HFFc6 (cell line): Measurements from ENCODE around the gene FERD3L. TPM values are rescaled to one million over a fixed set of nuclear protein-coding genes. Genes with fewer than 3 reads are reported as not detected.

Experiments used
- DNase-seq: peaks from one replicate; pipeline ENCODE4 v3.0.0-alpha.2; 2018
- H3K27ac Mint-ChIP-seq: 2 replicates; pipeline ENCODE4 v1.8.0; 2020; ENCODE audit warnings: mild to moderate bottlenecking, mixed read lengths
- H3K27me3 Mint-ChIP-seq: 2 replicates; pipeline ENCODE4 v1.8.0; 2021; ENCODE audit warnings: mild to moderate bottlenecking, moderate library complexity, mixed read lengths; ENCODE audit not compliant: insufficient read depth
- H3K36me3 Mint-ChIP-seq: 2 replicates; pipeline ENCODE4 v1.8.0; 2021; ENCODE audit warnings: low read depth, mixed read lengths
- H3K4me1 Mint-ChIP-seq: 2 replicates; pipeline ENCODE4 v1.8.0; 2020; ENCODE audit warnings: low read depth, mixed read lengths
- H3K4me3 Mint-ChIP-seq: 2 replicates; pipeline ENCODE4 v1.8.0; 2020; ENCODE audit warnings: mild to moderate bottlenecking, moderate library complexity, mixed read lengths
- H3K9me3 Mint-ChIP-seq: 2 replicates; pipeline ENCODE4 v1.8.0; 2020; ENCODE audit warnings: mild to moderate bottlenecking, mixed read lengths
- CTCF ChIP-seq: fragments of 200-600 bp; sonication (generic); IDR thresholded peaks from 2 replicates; pipeline ENCODE4 v1.5.0; 2021; ENCODE audit warnings: antibody characterized with exemption, mild to moderate bottlenecking
- total RNA-seq, 6 experiments: library from RNA; stranded (reverse); fragmentation: NEBNext Ultra II Directional; extraction: Animal tissue kit (Norgen Biotek cat#: 25700); gene quantifications; 2 replicates in 1 of 6; 3 replicates in 5 of 6; pipeline ENCODE4 v1.2.3, GENCODE V29; 2021

Gene FERD3L
- total RNA-seq, 6 experiments from 2014 or later: not detected

- Mint-ChIP-seq H3K4me3 (peak overlapping the region; percentile 98), H3K27ac (peak overlapping the region; percentile 90), H3K36me3 (peaks cover 23% of the 10 kb centered on the region), H3K4me1 (peaks cover 66% of the 10 kb centered on the region), H3K9me3 (no peaks in the 10 kb centered on the region), H3K27me3 (peaks cover 5% of the 10 kb centered on the region)
- no peak for TF ChIP-seq CTCF
- no peak for DNase-seq
These were observed 28.8 kb downstream of the FERD3L start for GRCh38 chr7:19116121-19117090.

GRCh38 chr7:19114551-19114855 lies 30.7 kb downstream of the FERD3L start:
- H3K27me3 Mint-ChIP-seq: peaks cover 7% of the 10 kb centered on the region
- TF ChIP-seq CTCF: no peak
- H3K27ac Mint-ChIP-seq: peak overlapping the region; percentile 90
- no peaks in the 10 kb centered on the region for H3K9me3 Mint-ChIP-seq
- peak; percentile 70 for DNase-seq
- peaks cover 23% of the 10 kb centered on the region for H3K36me3 Mint-ChIP-seq
- H3K4me1 Mint-ChIP-seq: peaks cover 66% of the 10 kb centered on the region
- peak overlapping the region; percentile 98 for H3K4me3 Mint-ChIP-seq

GRCh38 chr7:19113855-19114550 lies 31.2 kb downstream of the FERD3L start:
- Mint-ChIP-seq H3K27me3 (peaks cover 7% of the 10 kb centered on the region), H3K4me3 (peak overlapping the region; percentile 98)

GRCh38 chr7:19113002-19113350 lies 32.2 kb downstream of the FERD3L start:
- no peak for TF ChIP-seq CTCF
- DNase-seq: no peak
- Mint-ChIP-seq H3K27ac (peak overlapping the region; percentile 90), H3K9me3 (no peaks in the 10 kb centered on the region), H3K27me3 (peaks cover 7% of the 10 kb centered on the region), H3K4me3 (peak overlapping the region; percentile 98), H3K36me3 (peaks cover 23% of the 10 kb centered on the region), H3K4me1 (peaks cover 68% of the 10 kb centered on the region)

More at GRCh38 chr7:19113855-19114550, 31.2 kb downstream of the FERD3L start:
- Mint-ChIP-seq H3K9me3 (no peaks in the 10 kb centered on the region), H3K36me3 (peaks cover 23% of the 10 kb centered on the region), H3K27ac (peak overlapping the region; percentile 90), H3K4me1 (peaks cover 66% of the 10 kb centered on the region)
- DNase-seq: peak; percentile 53
- no peak for TF ChIP-seq CTCF

GRCh38 chr7:19112274-19113001 lies 32.8 kb downstream of the FERD3L start:
- Mint-ChIP-seq H3K9me3 (no peaks in the 10 kb centered on the region), H3K27me3 (peaks cover 6% of the 10 kb centered on the region), H3K4me1 (peaks cover 73% of the 10 kb centered on the region), H3K27ac (peak overlapping the region; percentile 90), H3K4me3 (peak overlapping the region; percentile 98), H3K36me3 (peaks cover 23% of the 10 kb centered on the region)
- DNase-seq: peak; percentile 66
- no peak for TF ChIP-seq CTCF
